ENCODE results near the gene SLC9A7. TPM values are rescaled to one million over a fixed set of nuclear protein-coding genes. Genes with fewer than 3 reads are reported as not detected.

Gene SLC9A7
- total and polyA plus RNA-seq, 12 donors, result 0.43 to 7.5 (median 1.9) TPM

- H3K4me1 ChIP-seq, result peaks cover 0 to 7% (median 0%) of the 10 kb centered on the region in 9 donors
- 89 to 93% methylated on average over 13 of the region's 13 CpGs for whole genome bisulfite sequencing, 2 donors
- TF ChIP-seq, protein P1, sequence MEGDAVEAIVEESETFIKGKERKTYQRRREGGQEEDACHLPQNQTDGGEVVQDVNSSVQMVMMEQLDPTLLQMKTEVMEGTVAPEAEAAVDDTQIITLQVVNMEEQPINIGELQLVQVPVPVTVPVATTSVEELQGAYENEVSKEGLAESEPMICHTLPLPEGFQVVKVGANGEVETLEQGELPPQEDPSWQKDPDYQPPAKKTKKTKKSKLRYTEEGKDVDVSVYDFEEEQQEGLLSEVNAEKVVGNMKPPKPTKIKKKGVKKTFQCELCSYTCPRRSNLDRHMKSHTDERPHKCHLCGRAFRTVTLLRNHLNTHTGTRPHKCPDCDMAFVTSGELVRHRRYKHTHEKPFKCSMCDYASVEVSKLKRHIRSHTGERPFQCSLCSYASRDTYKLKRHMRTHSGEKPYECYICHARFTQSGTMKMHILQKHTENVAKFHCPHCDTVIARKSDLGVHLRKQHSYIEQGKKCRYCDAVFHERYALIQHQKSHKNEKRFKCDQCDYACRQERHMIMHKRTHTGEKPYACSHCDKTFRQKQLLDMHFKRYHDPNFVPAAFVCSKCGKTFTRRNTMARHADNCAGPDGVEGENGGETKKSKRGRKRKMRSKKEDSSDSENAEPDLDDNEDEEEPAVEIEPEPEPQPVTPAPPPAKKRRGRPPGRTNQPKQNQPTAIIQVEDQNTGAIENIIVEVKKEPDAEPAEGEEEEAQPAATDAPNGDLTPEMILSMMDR (IDR thresholded peaks at IDR 0.05), result no peak
- no peak overlapping the region for H3K27ac ChIP-seq
- no peak overlapping the region for H3K4me3 ChIP-seq
- intact Hi-C loops (cut with DNase I), result no loop called here
- H3K36me3 ChIP-seq, result no peaks in the 10 kb centered on the region
- no peaks in the 10 kb centered on the region for H3K27me3 ChIP-seq
- DNase-seq (no peak), ATAC-seq (no peak)
- H3K9me3 ChIP-seq, result no peaks in the 10 kb centered on the region
Observed at GRCh38 chrX:46611658-46612362, 147.1 kb downstream of the SLC9A7 start.

DNA sequence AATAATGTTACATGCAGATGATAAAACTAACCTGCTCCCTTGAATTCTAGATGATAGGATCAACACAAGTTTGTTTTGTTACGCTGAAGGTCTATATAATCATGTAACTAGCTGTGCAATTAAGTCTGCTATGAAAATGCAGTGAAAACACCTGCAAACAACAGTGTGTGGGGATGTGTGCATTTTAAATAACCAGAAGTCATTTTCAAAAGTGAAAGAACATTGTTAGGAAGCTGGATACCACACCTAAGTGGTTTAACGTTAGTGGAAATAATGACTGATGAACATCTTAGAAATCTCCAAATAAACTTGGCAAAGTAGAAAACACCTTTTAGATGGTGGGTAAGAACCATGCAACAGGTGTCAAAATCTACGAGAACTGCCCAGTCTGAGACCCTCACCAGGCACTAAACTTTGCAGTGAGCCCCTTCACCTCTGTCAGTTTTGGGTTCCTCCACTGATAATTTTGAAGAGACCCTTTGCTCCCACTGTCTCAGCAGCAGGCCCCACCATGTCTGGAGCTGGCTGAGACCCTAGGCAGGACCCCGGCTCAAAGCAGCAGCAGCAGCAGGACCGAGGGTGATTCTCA is 148.8 kb downstream of the SLC9A7 start:
- TF ChIP-seq, protein P1 (IDR thresholded peaks at IDR 0.05), result no peak
- H3K27me3 ChIP-seq, result peaks cover 0 to 3% (median 0%) of the 10 kb centered on the region in 7 donors
- H3K4me1 ChIP-seq, result peaks cover 0 to 7% (median 0%) of the 10 kb centered on the region in 9 donors
- no peak overlapping the region for H3K27ac ChIP-seq
- ATAC-seq (no peak), DNase-seq (no peak)
- H3K4me3 ChIP-seq, result no peak overlapping the region
- intact Hi-C loops (cut with DNase I), result no loop called here
- WGBS, 2 donors, result 80 to 82% methylated on average over 5 of the region's 5 CpGs
- H3K9me3 ChIP-seq, result no peaks in the 10 kb centered on the region
- H3K36me3 ChIP-seq, result no peaks in the 10 kb centered on the region

- TF ChIP-seq, protein P1 (IDR thresholded peaks at IDR 0.05), result no peak
- Histone ChIP-seq H3K9me3 (no peaks in the 10 kb centered on the region), H3K4me1 (peaks cover 0 to 7% (median 0%) of the 10 kb centered on the region in 9 donors), H3K36me3 (no peaks in the 10 kb centered on the region), H3K4me3 (no peak overlapping the region), H3K27ac (no peak overlapping the region), H3K27me3 (peaks cover 0 to 7% (median 0%) of the 10 kb centered on the region in 7 donors)
- no peak for ATAC-seq
- 90 to 96% methylated on average over 11 of the region's 11 CpGs for WGBS, 2 donors
- intact Hi-C loops (cut with DNase I), result no loop called here
- DNase-seq, result no peak
Observed at GRCh38 chrX:46607916-46608315, 151.0 kb downstream of the SLC9A7 start.

- peak overlapping the region in 3 of 10 donors; percentile 15 for H3K27ac ChIP-seq
- no peaks in the 10 kb centered on the region for H3K36me3 ChIP-seq
Observed at GRCh38 chrX:46602468-46603102, 156.3 kb downstream of the SLC9A7 start.

More at GRCh38 chrX:46602468-46603102, 156.3 kb downstream of the SLC9A7 start:
- peaks cover 0 to 24% (median 0%) of the 10 kb centered on the region in 7 donors for H3K27me3 ChIP-seq
- H3K4me1 ChIP-seq, result peaks cover 0 to 34% (median 11%) of the 10 kb centered on the region in 9 donors
- intact Hi-C loops (cut with DNase I), result no loop called here
- ATAC-seq (no peak), DNase-seq (no peak)
- WGBS, 2 donors, result 94 to 95% methylated on average over 6 of the region's 6 CpGs
- no peaks in the 10 kb centered on the region for H3K9me3 ChIP-seq
- no peak overlapping the region for H3K4me3 ChIP-seq
- TF ChIP-seq, protein P1 (IDR thresholded peaks at IDR 0.05), result no peak
